ENCODE results near the gene ZMIZ1.

DNA sequence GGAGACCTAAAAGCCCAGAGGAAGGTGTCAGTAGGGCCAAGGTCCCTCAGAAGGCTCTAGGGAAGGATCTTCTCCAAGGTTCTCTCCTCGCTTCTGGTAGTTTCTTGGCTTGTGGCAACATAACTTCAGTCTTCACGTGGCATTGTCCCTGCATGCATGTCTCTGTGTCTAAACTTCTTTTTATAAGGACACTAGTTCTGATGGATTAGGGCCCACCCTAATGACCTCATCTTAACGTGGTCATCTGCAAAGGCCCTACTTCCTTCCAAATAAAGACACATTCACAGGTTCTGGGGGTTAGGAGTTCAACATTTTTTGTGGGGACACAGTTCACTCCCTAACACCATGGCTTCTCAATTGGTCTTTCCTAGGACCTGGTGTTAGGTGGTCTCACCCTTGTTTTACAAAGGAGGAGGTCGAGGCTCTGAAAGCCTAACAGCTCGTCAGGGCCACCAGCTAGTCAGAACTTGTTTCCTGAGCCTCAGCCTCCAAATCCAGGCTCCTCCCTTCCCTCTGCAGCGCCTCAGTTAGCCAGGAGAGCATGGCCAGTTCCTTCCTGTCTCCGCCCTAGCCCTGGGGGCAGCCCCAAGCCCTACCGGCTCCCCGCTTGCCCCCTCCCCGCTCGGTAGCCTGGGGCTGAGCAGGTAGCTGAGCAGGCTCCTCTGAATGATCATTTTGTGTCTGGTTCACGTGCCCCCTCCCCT lies 168.8 kb downstream of the ZMIZ1 start:
- TF ChIP-seq TCF7L2 (IDR thresholded peaks at IDR 0.05; ENCODE audit: low read depth, low read length): no peak
- TF ChIP-seq, protein P1, sequence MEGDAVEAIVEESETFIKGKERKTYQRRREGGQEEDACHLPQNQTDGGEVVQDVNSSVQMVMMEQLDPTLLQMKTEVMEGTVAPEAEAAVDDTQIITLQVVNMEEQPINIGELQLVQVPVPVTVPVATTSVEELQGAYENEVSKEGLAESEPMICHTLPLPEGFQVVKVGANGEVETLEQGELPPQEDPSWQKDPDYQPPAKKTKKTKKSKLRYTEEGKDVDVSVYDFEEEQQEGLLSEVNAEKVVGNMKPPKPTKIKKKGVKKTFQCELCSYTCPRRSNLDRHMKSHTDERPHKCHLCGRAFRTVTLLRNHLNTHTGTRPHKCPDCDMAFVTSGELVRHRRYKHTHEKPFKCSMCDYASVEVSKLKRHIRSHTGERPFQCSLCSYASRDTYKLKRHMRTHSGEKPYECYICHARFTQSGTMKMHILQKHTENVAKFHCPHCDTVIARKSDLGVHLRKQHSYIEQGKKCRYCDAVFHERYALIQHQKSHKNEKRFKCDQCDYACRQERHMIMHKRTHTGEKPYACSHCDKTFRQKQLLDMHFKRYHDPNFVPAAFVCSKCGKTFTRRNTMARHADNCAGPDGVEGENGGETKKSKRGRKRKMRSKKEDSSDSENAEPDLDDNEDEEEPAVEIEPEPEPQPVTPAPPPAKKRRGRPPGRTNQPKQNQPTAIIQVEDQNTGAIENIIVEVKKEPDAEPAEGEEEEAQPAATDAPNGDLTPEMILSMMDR (IDR thresholded peaks at IDR 0.05): no peak
